Trophoblast cell (in vitro differentiated cells and primary cell): ENCODE measurements around the gene CDKN2A.

ENCODE experiments used
- DNase-seq, 2 donors: peaks; one replicate each; pipeline ENCODE4 v3.0.0-alpha.2; 2016
- H2AFZ ChIP-seq: 2 replicates; pipeline ENCODE4 v1.6.1; 2013; ENCODE audit warnings: low read length, moderate library complexity, mild to moderate bottlenecking; ENCODE audit not compliant: insufficient read depth, poor library complexity
- H2AK5ac ChIP-seq: 2 replicates; pipeline ENCODE4 v1.6.1; 2013; ENCODE audit warnings: mild to moderate bottlenecking, low read length
- H2BK120ac ChIP-seq: 2 replicates; pipeline ENCODE4 v1.6.1; 2013; ENCODE audit warnings: low read length, mild to moderate bottlenecking, moderate library complexity; ENCODE audit not compliant: insufficient read depth, poor library complexity
- H2BK12ac ChIP-seq: 2 replicates; pipeline ENCODE4 v1.6.1; 2013; ENCODE audit warnings: mild to moderate bottlenecking, low read length, moderate library complexity
- H2BK5ac ChIP-seq: 2 replicates; pipeline ENCODE4 v1.6.1; 2013; ENCODE audit warnings: low read length, low read depth, moderate library complexity, mild to moderate bottlenecking; ENCODE audit not compliant: poor library complexity
- H3K14ac ChIP-seq: 2 replicates; pipeline ENCODE4 v1.6.1; 2013; ENCODE audit warnings: mild to moderate bottlenecking, low read length
- H3K18ac ChIP-seq: 2 replicates; pipeline ENCODE4 v1.6.1; 2013; ENCODE audit warnings: mild to moderate bottlenecking, low read length
- H3K23ac ChIP-seq: 2 replicates; pipeline ENCODE4 v1.6.1; 2013; ENCODE audit warnings: low read length
- H3K27ac ChIP-seq: 2 replicates; pipeline ENCODE4 v1.5.1; 2013; ENCODE audit warnings: low read depth, mild to moderate bottlenecking, inconsistent platforms, low read length, moderate library complexity
- H3K27me3 ChIP-seq: 2 replicates; pipeline ENCODE4 v1.6.1; 2013; ENCODE audit warnings: inconsistent platforms, mild to moderate bottlenecking, low read length, moderate library complexity; ENCODE audit not compliant: insufficient read depth
- H3K36me3 ChIP-seq, 2 experiments: 1 replicate in 1 of 2; 2 replicates in 1 of 2; pipeline ENCODE4 v1.6.1; 2013; ENCODE audit warnings: low read length in 2 of 2, mild to moderate bottlenecking in 2 of 2, moderate library complexity in 1 of 2; ENCODE audit not compliant: insufficient read depth in 2 of 2, control insufficient read depth in 1 of 2
- H3K4ac ChIP-seq: 2 replicates; pipeline ENCODE4 v1.6.1; 2013; ENCODE audit warnings: low read depth, mild to moderate bottlenecking, low read length, moderate library complexity
- H3K4me1 ChIP-seq, 2 experiments: 1 replicate in 1 of 2; 2 replicates in 1 of 2; pipeline ENCODE4 v1.6.1; 2013; ENCODE audit warnings: low read length in 2 of 2, mild to moderate bottlenecking in 2 of 2, moderate library complexity in 1 of 2; ENCODE audit not compliant: insufficient read depth in 2 of 2, control insufficient read depth in 1 of 2
- H3K4me2 ChIP-seq: 2 replicates; pipeline ENCODE4 v1.6.1; 2013; ENCODE audit warnings: inconsistent platforms, mild to moderate bottlenecking, low read length, moderate library complexity
- H3K4me3 ChIP-seq: 2 replicates; pipeline ENCODE4 v1.5.1; 2013; ENCODE audit warnings: mild to moderate bottlenecking, low read depth, low read length, inconsistent platforms
- H3K79me1 ChIP-seq: one replicate; pipeline ENCODE4 v1.6.1; 2013; ENCODE audit warnings: low read length
- H3K79me2 ChIP-seq: 2 replicates; pipeline ENCODE4 v1.6.1; 2013; ENCODE audit warnings: low read length, mild to moderate bottlenecking; ENCODE audit not compliant: control insufficient read depth, insufficient read depth, poor library complexity
- H3K9ac ChIP-seq: 2 replicates; pipeline ENCODE4 v1.6.1; 2013; ENCODE audit warnings: mild to moderate bottlenecking, low read length
- H3K9me3 ChIP-seq: 2 replicates; pipeline ENCODE4 v1.6.1; 2013; ENCODE audit warnings: low read depth, mild to moderate bottlenecking, control low read depth, inconsistent platforms, low read length; ENCODE audit not compliant: insufficient read depth
- H4K12ac ChIP-seq: 2 replicates; pipeline ENCODE4 v1.6.1; 2013; ENCODE audit warnings: low read depth, mild to moderate bottlenecking, low read length, moderate library complexity
- H4K8ac ChIP-seq: 2 replicates; pipeline ENCODE4 v1.6.1; 2013; ENCODE audit warnings: low read depth, mild to moderate bottlenecking, low read length, moderate library complexity
- H4K91ac ChIP-seq: one replicate; pipeline ENCODE4 v1.6.1; 2013; ENCODE audit warnings: low read depth, mild to moderate bottlenecking, low read length, moderate library complexity
- WGBS: extraction: QIAGEN DNeasy Blood & Tissue Kit; methylation state at CpG from one replicate; pipeline ENCODE4 v1.1.7; 2013; ENCODE audit warnings: missing lambda C conversion rate; ENCODE audit not compliant: insufficient read length, insufficient coverage; ENCODE audit errors: extremely low coverage; 5-methylcytosine and 5-hydroxymethylcytosine counted together

CDKN2A gene

DNA sequence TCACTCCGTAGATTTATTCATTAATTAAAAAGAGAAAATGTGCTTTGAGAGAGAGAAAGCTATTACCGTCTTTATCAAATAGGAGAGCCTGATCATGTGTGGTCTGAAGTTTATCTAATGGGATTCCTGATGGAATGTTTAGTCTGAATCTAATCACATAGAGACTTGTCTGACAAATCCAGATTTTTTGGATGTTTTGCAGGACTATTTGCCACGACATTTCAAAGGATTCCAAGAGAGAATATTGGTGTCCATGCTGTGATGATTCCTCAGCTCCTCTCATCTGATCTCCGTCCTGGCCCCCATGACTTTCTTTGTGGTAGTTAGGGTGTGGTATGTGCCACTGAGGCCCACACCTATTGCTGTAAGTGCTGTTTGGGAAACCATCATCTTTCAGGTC is 35.0 kb upstream of the CDKN2A start:
- no peak overlapping the region for H2BK5ac ChIP-seq
- H4K91ac ChIP-seq = peak overlapping the region; percentile 13
- H3K14ac ChIP-seq = no peak overlapping the region
- peak; percentile 35 to 80 for DNase-seq
- no peak overlapping the region for H2AFZ ChIP-seq
- no peak overlapping the region for H3K4me3 ChIP-seq
- H3K9me3 ChIP-seq = peaks cover 1% of the 10 kb centered on the region
- H2BK120ac ChIP-seq = peak overlapping the region; percentile 15
- H3K27ac ChIP-seq = no peak overlapping the region
- no peaks in the 10 kb centered on the region for H3K79me2 ChIP-seq
- H3K79me1 ChIP-seq = no peaks in the 10 kb centered on the region
- no peak overlapping the region for H3K4ac ChIP-seq
- no peaks in the 10 kb centered on the region for H3K27me3 ChIP-seq
- H3K4me1 ChIP-seq = peaks cover 0 to 2% of the 10 kb centered on the region in 2 experiments
- H4K8ac ChIP-seq = no peak overlapping the region
- no peak overlapping the region for H3K4me2 ChIP-seq
- H3K36me3 ChIP-seq = no peaks in the 10 kb centered on the region
- no peak overlapping the region for H3K18ac ChIP-seq
- no peak overlapping the region for H2AK5ac ChIP-seq
- no peak overlapping the region for H3K23ac ChIP-seq
- no peak overlapping the region for H3K9ac ChIP-seq
- peak overlapping the region; percentile 86 for H2BK12ac ChIP-seq
- no CpG with 5 or more reads among the region's 4 CpGs for WGBS
- no peak overlapping the region for H4K12ac ChIP-seq

DNA sequence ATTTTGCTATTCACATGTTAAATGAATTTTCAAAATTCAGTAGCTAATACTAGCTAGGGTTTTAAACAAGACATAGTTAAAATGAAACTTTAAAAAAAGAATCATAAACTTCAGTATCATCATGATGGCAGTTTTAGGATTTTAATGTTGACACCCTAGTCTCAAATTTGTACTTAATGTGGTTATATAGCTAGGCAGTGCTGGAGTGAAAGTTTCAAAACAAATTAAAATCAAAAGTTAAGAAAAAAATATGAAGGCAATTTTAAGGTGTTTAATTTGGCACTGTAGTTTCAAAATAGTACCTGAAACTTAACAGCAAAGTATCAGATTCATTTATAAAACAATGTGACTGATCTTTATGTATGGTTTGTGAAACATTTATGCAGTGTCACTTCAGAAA is 34.2 kb upstream of the CDKN2A start:
- no peaks in the 10 kb centered on the region for H3K79me1 ChIP-seq
- no peak overlapping the region for H2AFZ ChIP-seq

DNA sequence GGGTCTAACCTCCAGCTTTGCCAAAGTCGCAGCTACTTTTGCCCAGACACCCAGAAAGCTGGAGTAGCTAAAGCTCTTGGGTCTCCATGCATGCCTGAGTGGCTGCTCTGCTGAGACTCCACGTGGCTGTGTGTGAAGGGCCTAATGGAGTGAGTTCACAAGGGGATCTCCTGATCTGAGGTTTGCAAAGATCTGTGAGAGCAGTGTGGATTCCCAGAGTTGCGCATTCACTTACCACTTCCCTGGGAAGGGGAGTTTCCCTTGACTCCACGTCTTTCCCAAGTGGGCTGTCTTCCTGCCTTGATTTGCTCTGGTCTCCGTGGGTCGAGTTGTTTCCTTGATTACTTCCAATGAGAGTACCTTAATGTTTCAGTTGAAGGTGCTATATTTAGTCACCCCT is 32.5 kb upstream of the CDKN2A start:
- no CpG with 5 or more reads among the region's 6 CpGs for WGBS
- no peak for DNase-seq
- Histone ChIP-seq H3K36me3 (no peaks in the 10 kb centered on the region), H2AK5ac (peak overlapping the region; percentile 23), H3K23ac (no peak overlapping the region), H4K91ac (no peak overlapping the region), H3K27me3 (no peaks in the 10 kb centered on the region), H3K14ac (no peak overlapping the region), H2BK12ac (peak overlapping the region; percentile 9), H2BK5ac (no peak overlapping the region), H3K79me1 (no peaks in the 10 kb centered on the region), H4K12ac (no peak overlapping the region), H3K4me3 (no peak overlapping the region), H3K18ac (no peak overlapping the region), H3K79me2 (no peaks in the 10 kb centered on the region), H3K9ac (no peak overlapping the region), H2AFZ (no peak overlapping the region), H3K4me2 (no peak overlapping the region), H3K4ac (no peak overlapping the region), H3K9me3 (peaks cover 1% of the 10 kb centered on the region), H3K4me1 (peaks cover 0 to 2% of the 10 kb centered on the region in 2 experiments), H4K8ac (no peak overlapping the region), H3K27ac (no peak overlapping the region), H2BK120ac (no peak overlapping the region)

More for the DNA sequence above, 34.2 kb upstream of the CDKN2A start:
- Histone ChIP-seq H4K12ac (no peak overlapping the region), H2BK5ac (no peak overlapping the region), H2BK12ac (no peak overlapping the region), H3K9me3 (peaks cover 1% of the 10 kb centered on the region), H3K4me1 (peaks cover 0 to 2% of the 10 kb centered on the region in 2 experiments), H4K8ac (no peak overlapping the region), H3K18ac (no peak overlapping the region), H2AK5ac (no peak overlapping the region), H3K36me3 (no peaks in the 10 kb centered on the region), H3K4me3 (no peak overlapping the region), H3K79me2 (no peaks in the 10 kb centered on the region), H3K4ac (no peak overlapping the region), H3K9ac (no peak overlapping the region), H4K91ac (no peak overlapping the region), H3K4me2 (no peak overlapping the region), H3K14ac (no peak overlapping the region), H3K27ac (no peak overlapping the region), H2BK120ac (no peak overlapping the region), H3K27me3 (no peaks in the 10 kb centered on the region), H3K23ac (no peak overlapping the region)
- no peak for DNase-seq

DNA sequence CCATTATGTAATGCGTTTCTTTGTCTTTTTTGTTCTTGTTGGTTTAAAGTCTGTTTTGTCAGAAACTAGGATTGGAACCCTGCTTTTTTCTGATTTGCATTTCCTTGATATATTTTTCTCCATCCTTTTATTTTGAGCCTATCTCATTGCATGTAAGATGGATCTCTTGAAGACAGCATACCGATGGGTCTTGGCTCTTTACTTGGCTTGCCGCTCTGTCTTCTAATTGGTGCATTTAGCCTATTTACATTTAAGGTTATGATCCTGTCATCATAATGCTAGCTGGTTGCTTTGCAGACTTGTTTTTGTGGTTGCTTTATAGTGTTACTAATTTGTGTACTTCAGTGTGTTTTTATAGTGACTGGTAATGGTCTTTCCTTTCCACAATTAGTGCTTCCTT is 28.2 kb upstream of the CDKN2A start:
- H3K18ac ChIP-seq = no peak overlapping the region
- no peak overlapping the region for H2AFZ ChIP-seq
- no peak overlapping the region for H4K8ac ChIP-seq
- WGBS = no CpG with 5 or more reads among the region's 3 CpGs
- no peak overlapping the region for H3K14ac ChIP-seq
- H3K36me3 ChIP-seq = no peaks in the 10 kb centered on the region
- H3K4me3 ChIP-seq = no peak overlapping the region
- no peak overlapping the region for H2AK5ac ChIP-seq
- no peak overlapping the region for H2BK120ac ChIP-seq
- H3K4me1 ChIP-seq = no peaks in the 10 kb centered on the region
- no peaks in the 10 kb centered on the region for H3K79me1 ChIP-seq
- H3K27me3 ChIP-seq = no peaks in the 10 kb centered on the region
- no peak overlapping the region for H2BK12ac ChIP-seq
- no peak overlapping the region for H4K91ac ChIP-seq
- H3K4ac ChIP-seq = no peak overlapping the region
- no peak for DNase-seq
- no peak overlapping the region for H2BK5ac ChIP-seq
- no peak overlapping the region for H4K12ac ChIP-seq
- no peak overlapping the region for H3K27ac ChIP-seq
- no peak overlapping the region for H3K9ac ChIP-seq
- no peak overlapping the region for H3K4me2 ChIP-seq
- H3K9me3 ChIP-seq = peaks cover 1% of the 10 kb centered on the region
- H3K79me2 ChIP-seq = no peaks in the 10 kb centered on the region
- H3K23ac ChIP-seq = no peak overlapping the region
